ENCODE results near the gene VCPKMT. TPM values are rescaled to one million over a fixed set of nuclear protein-coding genes. Genes with fewer than 3 reads are reported as not detected.
A peak's percentile ranks its signal among the peaks of the same experiment; 100 is the strongest.

Gene VCPKMT
- total and polyA plus RNA-seq, 9 of the 15 experiments (the other 6 are each of a cell fraction or from before 2014, with no cell fraction given), result 2.7 to 7.8 (median 6.3) TPM

DNA sequence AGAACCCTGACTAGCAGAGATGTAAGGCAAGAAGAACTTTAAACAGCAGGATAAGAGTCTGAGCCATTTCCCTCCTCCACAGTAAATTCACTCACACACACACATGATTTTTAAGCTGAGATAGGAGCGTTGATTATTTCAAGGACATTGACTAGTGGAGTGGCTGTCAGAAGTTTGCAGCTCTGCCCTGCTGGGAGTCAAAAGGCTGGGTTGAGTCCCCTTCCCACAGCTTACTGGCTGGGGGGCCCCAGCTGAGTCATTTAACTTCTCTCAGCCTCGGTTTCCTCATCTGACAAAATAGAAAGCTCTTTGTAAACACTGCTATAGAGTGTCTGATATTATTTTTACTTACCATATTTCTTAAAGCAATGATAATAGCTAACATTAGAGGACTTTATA is 28.3 kb downstream of the VCPKMT start:
- 14% methylated on average over 2 of the region's 2 CpGs for WGBS (ENCODE audit: insufficient coverage, low coverage, missing lambda C conversion rate)
- TF ChIP-seq GTF3C2 (IDR thresholded peaks at IDR 0.05; ENCODE audit: borderline replicate concordance, extremely low read depth, insufficient read length) (no peak), ZNF395 (CRISPR knock-in tag; IDR thresholded peaks at IDR 0.05) (no peak), ZNF282 (CRISPR knock-in tag; IDR thresholded peaks at IDR 0.05) (no peak), HBP1 (CRISPR knock-in tag; IDR thresholded peaks at IDR 0.05) (no peak), TEAD2 (tag; IDR thresholded peaks at IDR 0.05) (no peak), ZNF561 (CRISPR knock-in tag; conservative IDR thresholded peaks at IDR 0.05) (no peak), ZEB2 (IDR thresholded peaks at IDR 0.05) (no peak), BRCA1 (IDR thresholded peaks at IDR 0.05) (no peak), BRCA1 (CRISPR knock-in tag; IDR thresholded peaks at IDR 0.05) (no peak), NCOA1 (IDR thresholded peaks at IDR 0.05; ENCODE audit: low read depth) (no peak), GATAD2B (IDR thresholded peaks at IDR 0.05; ENCODE audit: borderline replicate concordance) (no peak), ZC3H4 (CRISPR knock-in tag; IDR thresholded peaks at IDR 0.05; ENCODE audit: borderline replicate concordance) (no peak)
- TF ChIP-seq, protein P1, sequence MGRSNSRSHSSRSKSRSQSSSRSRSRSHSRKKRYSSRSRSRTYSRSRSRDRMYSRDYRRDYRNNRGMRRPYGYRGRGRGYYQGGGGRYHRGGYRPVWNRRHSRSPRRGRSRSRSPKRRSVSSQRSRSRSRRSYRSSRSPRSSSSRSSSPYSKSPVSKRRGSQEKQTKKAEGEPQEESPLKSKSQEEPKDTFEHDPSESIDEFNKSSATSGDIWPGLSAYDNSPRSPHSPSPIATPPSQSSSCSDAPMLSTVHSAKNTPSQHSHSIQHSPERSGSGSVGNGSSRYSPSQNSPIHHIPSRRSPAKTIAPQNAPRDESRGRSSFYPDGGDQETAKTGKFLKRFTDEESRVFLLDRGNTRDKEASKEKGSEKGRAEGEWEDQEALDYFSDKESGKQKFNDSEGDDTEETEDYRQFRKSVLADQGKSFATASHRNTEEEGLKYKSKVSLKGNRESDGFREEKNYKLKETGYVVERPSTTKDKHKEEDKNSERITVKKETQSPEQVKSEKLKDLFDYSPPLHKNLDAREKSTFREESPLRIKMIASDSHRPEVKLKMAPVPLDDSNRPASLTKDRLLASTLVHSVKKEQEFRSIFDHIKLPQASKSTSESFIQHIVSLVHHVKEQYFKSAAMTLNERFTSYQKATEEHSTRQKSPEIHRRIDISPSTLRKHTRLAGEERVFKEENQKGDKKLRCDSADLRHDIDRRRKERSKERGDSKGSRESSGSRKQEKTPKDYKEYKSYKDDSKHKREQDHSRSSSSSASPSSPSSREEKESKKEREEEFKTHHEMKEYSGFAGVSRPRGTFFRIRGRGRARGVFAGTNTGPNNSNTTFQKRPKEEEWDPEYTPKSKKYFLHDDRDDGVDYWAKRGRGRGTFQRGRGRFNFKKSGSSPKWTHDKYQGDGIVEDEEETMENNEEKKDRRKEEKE (IDR thresholded peaks at IDR 0.05; ENCODE audit: borderline replicate concordance in 1 of 2, control insufficient read depth in 1 of 2, low read depth in 2 of 2, low read length in 1 of 2), result no peak
- H3K4me3 ChIP-seq, result no peak overlapping the region
- H3K36me3 ChIP-seq (ENCODE audit: control insufficient read depth, insufficient read depth, low read length), result no peaks in the 10 kb centered on the region
- FAIRE-seq (no peak), DNase-seq (ENCODE audit: extremely low read depth in 1 of 4, low spot score in 3 of 4) (no peak), ATAC-seq (peak; percentile 35; the same call in 2 of the 3 replicates)
- CTCF ChIA-PET (ENCODE audit: low intra/inter-chr PET ratio), result no interaction called here
- H3K4me1 ChIP-seq (replicated peaks in 1 of 2; ENCODE audit: control insufficient read depth in 2 of 2, insufficient read depth in 2 of 2, low read length in 2 of 2), result peaks cover 0 to 21% of the 10 kb centered on the region in 2 experiments; a peak in 3 of 5 replicates
- POLR2A ChIA-PET, result interaction anchor here (1.0 kb wide), 1 partner anchor 238 kb away, joined by 3 read pairs; no protein-coding TSS in a partner anchor
- no peaks in the 10 kb centered on the region for H3K9me3 ChIP-seq (replicated peaks; ENCODE audit: control insufficient read depth, insufficient read depth, low read depth, low read length)
- no TSS peak for BruUV-seq (replicated peaks)
- in situ Hi-C loops (cut with MboI), result no loop called here
- 0 out of 2 replicates have a peak overlapping the region, but pooled peaks have one; percentile 35 for H2AFZ ChIP-seq (ENCODE audit: low read depth, low read length)
- no peaks in the 10 kb centered on the region for H4K20me1 ChIP-seq (replicated peaks; ENCODE audit: control insufficient read depth, insufficient read depth, low read length)
- peak overlapping the region; percentile 32; the same call in 1 of the 3 replicates for H3K27ac ChIP-seq (ENCODE audit: extremely low read depth, low read depth, low read length)
- H3K4me2 ChIP-seq (ENCODE audit: insufficient read depth, low read length), result peak overlapping the region; percentile 17; the same call in 1 of the 2 replicates
- H3K79me2 ChIP-seq (ENCODE audit: control insufficient read depth, insufficient read depth, low read length), result no peaks in the 10 kb centered on the region
- H3K9me1 ChIP-seq (ENCODE audit: control insufficient read depth, insufficient read depth, low read length), result no peaks in the 10 kb centered on the region
- intact Hi-C loops (cut with micrococcal nuclease), result no loop called here
- H3K9ac ChIP-seq (ENCODE audit: insufficient read depth in 1 of 2, low read depth in 2 of 2, low read length in 2 of 2), result no peak overlapping the region
- H3K27me3 ChIP-seq (ENCODE audit: control insufficient read depth in 2 of 2, insufficient read depth in 2 of 2, low read length in 2 of 2), result no peaks in the 10 kb centered on the region

All from K562 (cell line).